Measurements from ENCODE around the gene MBLAC1. TPM values are rescaled to one million over a fixed set of nuclear protein-coding genes. Genes with fewer than 3 reads are reported as not detected.

Gene MBLAC1
- total RNA-seq, 6 donors from 2014 or later = 1.0 to 11.4 (median 3.3) TPM

- peaks cover 0 to 6% (median 0%) of the 10 kb centered on the region in 4 donors for H3K36me3 ChIP-seq
- no peak for TF ChIP-seq POLR2A (IDR thresholded peaks at IDR 0.05)
- TF ChIP-seq EP300 (IDR thresholded peaks at IDR 0.05) = no peak
- TF ChIP-seq CTCF (IDR thresholded peaks at IDR 0.05) = no peak
- TF ChIP-seq POLR2AphosphoS5 (IDR thresholded peaks at IDR 0.05) = no peak
- no peaks in the 10 kb centered on the region for H3K9me3 ChIP-seq
- H3K4me3 ChIP-seq = peak overlapping the region; percentile 42 to 91 (median 68)
- no peaks in the 10 kb centered on the region for H3K27me3 ChIP-seq
- DNase-seq (peak in 1 of 2 donors; percentile 41), ATAC-seq (ENCODE audit: low FRiP score in 2 of 2) (peak; percentile 67 to 84)
- WGBS, 2 donors = 25 to 44% methylated on average over 11 to 19 of the region's 19 CpGs
- peaks cover 16 to 31% (median 17%) of the 10 kb centered on the region in 4 donors for H3K4me1 ChIP-seq
- peak overlapping the region; percentile 79 to 89 (median 86) for H3K27ac ChIP-seq
These were observed 6.6 kb upstream of the MBLAC1 start for GRCh38 chr7:100119970-100120732.

- 12 to 36% methylated on average over 1 of the region's 1 CpG for WGBS, 2 donors
- no peak for TF ChIP-seq POLR2AphosphoS5 (IDR thresholded peaks at IDR 0.05)
- TF ChIP-seq POLR2A (IDR thresholded peaks at IDR 0.05) = no peak
- no peak for TF ChIP-seq EP300 (IDR thresholded peaks at IDR 0.05)
- no peak for TF ChIP-seq CTCF (IDR thresholded peaks at IDR 0.05)
- Histone ChIP-seq H3K9me3 (no peaks in the 10 kb centered on the region), H3K36me3 (peaks cover 0 to 6% (median 0%) of the 10 kb centered on the region in 4 donors), H3K4me1 (peaks cover 17 to 37% (median 19%) of the 10 kb centered on the region in 4 donors), H3K4me3 (peak overlapping the region in 1 of 4 donors; percentile 91), H3K27ac (peak overlapping the region; percentile 79 to 89 (median 86)), H3K27me3 (no peaks in the 10 kb centered on the region)
- DNase-seq (no peak), ATAC-seq (ENCODE audit: low FRiP score in 2 of 2) (no peak)
These were observed 6.1 kb upstream of the MBLAC1 start for GRCh38 chr7:100120733-100121036.

GRCh38 chr7:100122067-100122466, 4.7 kb upstream of the MBLAC1 start:
- TF ChIP-seq EP300 (IDR thresholded peaks at IDR 0.05) (no peak), POLR2AphosphoS5 (IDR thresholded peaks at IDR 0.05) (no peak), POLR2A (IDR thresholded peaks at IDR 0.05) (no peak), CTCF (IDR thresholded peaks at IDR 0.05) (no peak)
- WGBS, 2 donors = 73 to 83% methylated on average over 13 of the region's 13 CpGs
- Histone ChIP-seq H3K4me3 (no peak overlapping the region), H3K27ac (no peak overlapping the region), H3K36me3 (peaks cover 0 to 6% (median 0%) of the 10 kb centered on the region in 4 donors), H3K9me3 (no peaks in the 10 kb centered on the region), H3K27me3 (no peaks in the 10 kb centered on the region), H3K4me1 (peaks cover 23 to 44% (median 26%) of the 10 kb centered on the region in 4 donors)
- ATAC-seq (ENCODE audit: low FRiP score in 2 of 2) (no peak), DNase-seq (no peak)

GRCh38 chr7:100122568-100122967, 4.2 kb upstream of the MBLAC1 start:
- Histone ChIP-seq H3K27me3 (no peaks in the 10 kb centered on the region), H3K27ac (no peak overlapping the region), H3K4me3 (no peak overlapping the region), H3K9me3 (no peaks in the 10 kb centered on the region), H3K36me3 (peaks cover 0 to 6% (median 0%) of the 10 kb centered on the region in 4 donors), H3K4me1 (peaks cover 23 to 45% (median 27%) of the 10 kb centered on the region in 4 donors)
- no peak for DNase-seq
- TF ChIP-seq POLR2A (IDR thresholded peaks at IDR 0.05) (no peak), POLR2AphosphoS5 (IDR thresholded peaks at IDR 0.05) (no peak), CTCF (IDR thresholded peaks at IDR 0.05) (no peak), EP300 (IDR thresholded peaks at IDR 0.05) (no peak)
- no peak for ATAC-seq (ENCODE audit: low FRiP score in 2 of 2)
- 83 to 100% methylated on average over 1 of the region's 1 CpG for WGBS, 2 donors
